NCI-H2196 (cell line): Measurements from ENCODE around the gene ESRRA.

Source experiments
- DNase-seq: peaks from one replicate; lab custom pipeline; 2025; ENCODE audit not compliant: unreplicated experiment; lab: John Stamatoyannopoulos, UW

Gene ESRRA

DNA sequence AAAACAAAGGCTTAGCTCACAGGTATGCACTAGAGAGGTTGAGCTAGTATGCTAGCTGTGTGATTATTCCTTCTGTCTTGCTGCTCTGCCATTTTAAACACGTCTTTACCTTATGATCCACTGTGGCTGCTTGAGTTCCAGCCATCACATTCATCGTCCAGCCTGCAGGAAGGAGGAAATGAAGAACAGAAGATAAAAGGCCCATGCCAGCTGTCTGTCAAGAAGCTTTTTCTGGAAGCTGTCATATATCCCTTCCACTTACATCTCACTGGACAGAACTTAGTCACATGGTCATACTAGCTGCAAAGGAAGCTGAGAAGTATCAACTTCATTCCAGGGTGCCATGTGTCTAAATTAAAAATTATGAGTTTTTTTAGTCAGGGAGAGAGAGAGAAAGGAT lies 22.1 kb downstream of the ESRRA start:
- no peak for DNase-seq

DNA sequence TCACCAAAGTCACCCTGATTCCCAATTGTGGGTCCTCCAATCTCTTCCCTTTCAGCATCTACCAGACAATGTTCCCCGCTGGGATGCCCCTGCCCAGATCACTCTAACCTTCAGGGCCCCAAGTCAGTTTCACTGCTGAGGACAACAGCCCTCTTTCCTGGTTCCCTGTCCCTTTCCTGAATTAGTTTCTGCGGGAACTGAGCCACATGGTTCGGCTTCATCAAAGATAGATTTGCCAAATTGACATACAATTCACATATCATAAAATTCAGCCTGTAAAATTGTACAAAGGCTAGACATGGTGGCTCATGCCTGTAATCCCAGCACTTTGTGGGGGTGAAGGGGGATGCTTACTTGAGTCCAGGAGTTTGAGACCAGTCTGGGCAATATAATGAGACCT lies 22.7 kb downstream of the ESRRA start:
- DNase-seq, result no peak

DNA sequence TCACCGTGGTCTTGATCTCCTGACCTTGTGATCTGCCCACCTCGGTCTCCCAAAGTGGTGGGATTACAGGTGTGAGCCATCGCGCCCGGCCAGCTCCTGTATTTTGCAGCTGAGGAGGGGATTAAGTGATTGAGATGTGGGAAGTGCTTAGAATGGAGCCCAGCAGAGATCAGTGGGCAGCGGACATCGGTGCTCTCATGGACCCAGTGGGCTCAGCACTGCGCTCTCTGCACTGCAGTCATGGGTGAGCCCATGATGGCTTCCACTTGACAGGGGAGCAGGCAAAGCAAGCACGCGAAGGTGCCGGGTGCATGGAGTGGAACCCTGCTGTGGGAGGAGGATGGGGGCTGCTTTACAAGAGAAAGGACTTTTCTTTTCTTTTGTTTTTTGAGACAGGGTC lies 25.6 kb downstream of the ESRRA start:
- no peak for DNase-seq

DNA sequence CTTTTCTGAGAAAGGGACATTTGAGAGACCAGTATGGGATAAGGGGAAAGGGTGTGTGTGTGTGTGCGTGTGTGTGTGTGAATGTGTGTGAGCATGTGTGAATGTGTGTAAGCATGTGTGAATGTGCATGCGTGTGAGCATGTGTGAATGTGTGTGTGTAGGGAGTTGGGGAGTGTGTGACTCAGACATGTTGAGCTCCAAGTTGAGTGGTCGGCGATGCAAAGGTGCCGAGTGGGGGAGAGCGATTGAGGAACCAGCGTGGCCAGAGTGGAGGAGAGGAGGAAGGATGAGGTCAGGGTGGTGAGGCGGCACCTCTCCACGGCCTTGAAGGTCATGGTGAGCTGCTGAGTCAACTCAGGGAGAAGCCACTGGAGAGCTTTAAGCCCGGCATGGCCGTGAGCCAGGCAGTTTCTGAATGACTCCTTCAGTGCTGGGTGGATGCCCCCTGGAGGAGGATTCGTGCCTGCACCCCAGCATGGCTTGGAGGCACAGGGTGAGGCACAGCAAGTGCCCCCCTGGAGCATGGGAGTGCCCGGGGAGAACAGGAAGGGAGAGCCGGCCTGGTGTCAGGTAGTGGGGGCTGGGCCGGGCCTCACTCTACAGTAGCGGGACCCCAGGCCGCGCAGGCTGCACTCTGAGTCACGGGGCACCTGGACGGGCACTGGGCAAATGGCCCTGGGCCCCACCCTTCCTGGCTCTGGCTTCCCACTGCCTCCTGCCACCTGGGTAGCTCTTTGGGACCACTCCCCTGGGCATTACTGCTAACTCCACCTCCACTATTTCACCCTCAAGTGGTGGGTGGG lies 26.4 kb downstream of the ESRRA start:
- DNase-seq, result peak; percentile 88

DNA sequence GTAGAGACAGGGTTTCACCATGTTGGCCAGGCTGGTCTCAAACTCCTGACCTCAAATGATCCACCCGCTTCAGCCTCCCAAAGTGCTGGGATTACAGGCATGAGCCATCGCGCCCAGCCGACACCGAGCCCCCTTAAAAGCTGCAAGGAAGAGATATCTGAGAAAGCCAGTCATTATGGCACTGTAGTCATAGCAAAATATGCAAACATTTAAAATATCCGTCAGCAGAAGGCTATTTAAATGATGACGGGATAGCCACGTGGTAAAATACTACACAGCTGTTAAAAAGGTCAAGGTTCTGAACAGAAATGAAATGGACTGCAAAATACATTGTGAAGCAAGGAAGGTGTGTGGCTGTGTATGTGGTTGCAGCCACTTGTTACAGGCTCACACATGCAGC lies 28.2 kb downstream of the ESRRA start:
- no peak for DNase-seq

DNA sequence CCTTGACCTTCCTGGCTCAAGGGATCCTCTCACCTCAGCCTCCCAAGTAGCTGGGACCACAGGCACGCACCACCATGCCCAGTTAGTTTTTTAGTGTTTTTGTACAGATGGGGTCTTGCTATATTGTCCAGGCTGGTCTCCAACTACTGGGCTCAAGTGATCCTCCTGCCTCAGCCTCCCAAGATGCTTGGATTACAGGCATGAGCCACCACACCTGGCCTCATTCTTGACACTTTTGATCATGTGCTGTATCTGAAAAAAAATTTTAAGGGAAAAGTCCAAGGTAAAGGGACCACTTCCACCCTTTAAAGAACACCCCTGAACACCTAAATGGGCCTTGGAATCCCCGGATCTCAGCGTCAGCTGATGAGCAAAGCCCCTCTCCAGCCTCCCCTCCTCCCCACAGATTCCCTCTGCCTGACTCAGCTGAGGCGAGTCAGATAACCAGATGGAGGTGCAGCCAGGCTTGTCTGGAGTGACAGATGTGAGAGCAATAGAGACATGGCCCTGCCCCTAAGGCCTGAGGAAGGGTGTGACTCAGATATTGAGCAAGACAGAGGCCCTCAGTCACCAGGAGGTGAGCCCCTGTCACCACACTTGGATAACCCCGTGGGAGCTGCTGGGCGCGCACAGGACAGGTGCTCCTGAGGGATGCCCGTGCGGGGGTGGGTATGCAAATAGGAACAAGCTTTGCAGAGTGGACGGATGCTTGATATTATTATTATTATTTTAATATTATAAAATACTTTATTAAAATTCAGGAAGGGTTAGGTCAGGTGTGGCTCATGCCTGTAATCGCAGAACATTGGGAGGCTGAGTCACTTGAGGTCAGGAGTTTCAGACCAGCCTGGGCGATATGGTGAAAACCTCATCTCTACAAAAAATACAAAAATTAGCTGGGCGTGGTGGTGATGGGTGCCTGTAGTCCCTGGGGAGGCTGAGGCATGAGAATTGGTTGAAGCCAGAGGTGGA lies 29.7 kb downstream of the ESRRA start:
- DNase-seq, result peak; percentile 82

DNA sequence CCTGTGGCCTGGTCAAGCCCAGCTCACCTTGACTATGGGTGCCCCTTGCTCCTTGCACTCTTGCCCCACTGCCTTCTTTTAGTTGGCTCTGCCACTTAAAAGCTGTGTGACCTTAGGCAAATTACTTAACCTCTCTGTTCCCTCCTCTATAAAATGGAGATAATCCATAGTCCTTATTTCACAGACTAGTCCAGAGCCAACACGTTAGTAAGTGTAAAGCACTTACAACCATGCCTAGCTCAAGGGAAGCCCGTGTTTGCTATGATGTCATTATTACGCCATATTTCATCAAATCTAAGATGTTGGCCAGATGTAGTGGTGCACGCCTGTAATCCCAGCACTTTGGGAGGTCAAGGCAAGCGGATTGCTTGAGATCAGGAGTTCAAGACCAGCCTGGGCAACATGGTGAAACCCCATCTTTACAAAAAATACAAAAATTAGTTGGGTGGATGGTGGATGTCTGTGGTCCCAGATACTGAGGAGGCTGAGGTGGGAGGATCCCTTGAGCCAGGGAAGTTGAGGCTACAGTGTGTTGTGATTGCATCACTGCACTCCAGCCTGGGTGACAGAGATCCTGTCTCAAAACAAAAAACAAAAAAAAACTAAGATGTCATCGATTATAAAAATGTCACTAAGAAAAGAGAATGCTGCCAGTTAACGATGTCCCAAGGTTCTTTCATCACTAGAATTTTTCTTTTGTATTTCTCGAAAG lies 32.4 kb downstream of the ESRRA start:
- DNase-seq, result no peak

DNA sequence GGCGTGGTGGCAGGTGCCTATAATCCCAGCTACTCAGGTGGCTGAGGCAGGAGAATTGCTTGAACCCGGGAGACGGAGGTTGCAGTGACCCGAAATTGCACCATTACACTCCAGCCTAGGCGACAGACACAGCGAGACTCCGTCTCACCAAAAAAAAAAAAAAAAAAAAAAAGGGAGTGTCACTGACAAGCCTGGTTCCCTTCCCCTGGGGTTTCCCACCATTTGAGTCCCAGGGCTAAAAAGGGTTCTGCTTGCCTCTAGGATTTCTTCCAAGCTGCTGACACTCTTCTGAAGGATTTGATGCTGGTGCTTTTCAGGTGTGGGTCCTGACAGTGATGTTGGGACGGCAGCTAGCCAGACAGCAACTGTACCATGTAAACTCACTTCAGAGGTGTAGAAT lies 33.4 kb downstream of the ESRRA start:
- DNase-seq, result no peak

DNA sequence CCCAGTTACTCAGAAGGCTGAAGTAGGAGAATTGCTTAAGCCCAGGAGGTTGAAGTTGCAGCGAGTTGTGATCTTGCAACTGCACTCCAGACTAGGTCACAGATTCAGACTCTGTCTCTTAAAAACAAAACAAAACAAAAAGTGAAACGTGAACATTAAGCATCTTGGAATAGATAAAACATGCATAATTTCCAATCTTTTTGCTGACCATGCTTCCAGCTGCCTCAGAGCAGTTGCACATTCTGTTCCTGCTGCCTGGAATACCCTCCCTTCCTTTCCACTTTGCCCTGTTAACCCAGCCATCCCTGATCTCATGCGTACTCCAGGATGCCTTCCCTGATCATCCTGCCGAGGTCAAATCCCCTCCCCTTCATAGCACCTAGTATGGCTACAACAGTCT lies 34.0 kb downstream of the ESRRA start:
- no peak for DNase-seq

DNA sequence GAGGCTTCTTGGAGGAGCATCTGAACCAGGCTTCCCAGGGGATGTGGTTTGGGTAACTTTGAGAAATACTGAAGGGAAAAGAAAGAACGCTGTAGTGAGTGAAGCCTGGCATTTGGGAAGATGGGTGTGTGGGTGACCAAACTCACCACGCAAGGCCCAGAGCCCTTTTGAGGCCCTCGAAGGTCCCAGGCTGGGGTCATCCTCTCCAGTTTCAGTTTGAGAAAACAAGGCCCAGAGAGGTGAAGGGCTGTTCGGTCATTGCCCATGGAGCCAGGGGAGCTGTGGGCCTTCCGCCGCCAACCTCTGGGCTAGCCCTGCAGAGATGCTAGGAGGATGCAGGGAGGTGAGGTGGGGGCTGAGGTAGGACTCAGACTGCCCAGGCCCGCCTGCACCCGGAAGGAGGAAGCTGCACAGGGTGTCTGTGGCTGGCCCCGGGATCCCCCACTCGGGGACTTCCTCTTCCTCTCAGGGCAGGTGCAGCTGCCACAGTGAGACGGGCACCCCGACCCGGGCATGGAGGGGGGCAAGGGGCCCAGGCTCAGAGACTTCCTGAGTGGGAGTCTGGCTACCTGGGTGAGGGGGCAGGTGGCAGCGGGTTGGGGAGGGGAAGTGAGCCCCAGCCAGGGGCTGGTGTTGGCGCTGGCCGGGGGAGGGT lies 34.6 kb downstream of the ESRRA start, which contains the start of gene CCDC88B:
Gene CCDC88B (plus strand): TSS at position 451 of the 655 bp plus-strand sequence. CDS start 63 bp downstream, at position 514.
- DNase-seq, result no peak

DNA sequence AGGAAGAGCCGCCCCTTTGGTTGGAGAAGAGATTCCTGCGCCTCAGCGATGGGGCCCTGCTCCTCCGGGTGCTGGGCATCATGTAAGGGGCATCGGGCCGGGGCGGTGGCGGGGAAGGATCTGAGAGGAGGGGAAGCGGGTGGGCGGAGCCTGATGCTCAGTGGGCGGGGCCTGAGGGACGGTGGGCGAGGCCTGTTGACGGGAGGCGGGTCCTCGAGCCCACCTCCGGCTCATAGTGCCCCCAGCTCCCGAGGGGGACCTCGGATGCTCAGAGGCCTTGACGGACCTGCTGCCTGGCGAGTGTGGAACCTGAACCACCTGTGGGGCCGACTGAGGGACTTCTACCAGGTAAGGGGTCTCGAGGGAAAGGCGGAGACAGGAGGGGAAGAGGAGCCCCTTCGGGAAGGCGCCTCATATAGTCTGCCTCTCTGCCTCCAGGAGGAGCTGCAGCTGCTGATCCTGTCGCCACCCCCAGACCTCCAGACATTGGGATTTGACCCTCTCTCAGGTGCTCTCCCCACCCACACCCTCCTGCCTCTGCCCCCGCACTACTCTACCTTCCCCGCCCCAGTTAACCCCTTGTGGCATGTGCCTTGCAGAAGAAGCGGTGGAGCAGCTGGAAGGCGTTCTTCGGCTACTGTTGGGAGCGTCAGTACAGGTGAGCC lies 35.5 kb downstream of the ESRRA start:
- no peak for DNase-seq

DNA sequence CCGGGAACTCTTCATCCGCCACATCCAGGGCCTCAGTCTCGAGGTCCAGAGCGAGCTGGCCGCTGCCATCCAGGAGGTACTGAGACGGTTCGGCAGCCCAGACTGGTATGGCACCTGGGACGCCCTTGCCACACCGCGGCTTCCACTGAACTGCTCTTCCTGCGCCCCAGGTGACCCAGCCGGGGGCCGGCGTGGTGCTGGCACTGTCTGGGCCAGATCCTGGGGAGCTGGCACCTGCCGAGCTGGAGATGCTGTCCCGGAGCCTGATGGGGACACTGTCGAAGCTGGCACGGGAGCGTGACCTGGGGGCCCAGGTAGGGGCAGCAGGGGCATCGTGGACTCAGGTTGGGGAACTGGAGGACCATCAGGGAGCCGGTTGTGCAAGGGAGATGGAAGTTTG lies 36.1 kb downstream of the ESRRA start:
- no peak for DNase-seq

DNA sequence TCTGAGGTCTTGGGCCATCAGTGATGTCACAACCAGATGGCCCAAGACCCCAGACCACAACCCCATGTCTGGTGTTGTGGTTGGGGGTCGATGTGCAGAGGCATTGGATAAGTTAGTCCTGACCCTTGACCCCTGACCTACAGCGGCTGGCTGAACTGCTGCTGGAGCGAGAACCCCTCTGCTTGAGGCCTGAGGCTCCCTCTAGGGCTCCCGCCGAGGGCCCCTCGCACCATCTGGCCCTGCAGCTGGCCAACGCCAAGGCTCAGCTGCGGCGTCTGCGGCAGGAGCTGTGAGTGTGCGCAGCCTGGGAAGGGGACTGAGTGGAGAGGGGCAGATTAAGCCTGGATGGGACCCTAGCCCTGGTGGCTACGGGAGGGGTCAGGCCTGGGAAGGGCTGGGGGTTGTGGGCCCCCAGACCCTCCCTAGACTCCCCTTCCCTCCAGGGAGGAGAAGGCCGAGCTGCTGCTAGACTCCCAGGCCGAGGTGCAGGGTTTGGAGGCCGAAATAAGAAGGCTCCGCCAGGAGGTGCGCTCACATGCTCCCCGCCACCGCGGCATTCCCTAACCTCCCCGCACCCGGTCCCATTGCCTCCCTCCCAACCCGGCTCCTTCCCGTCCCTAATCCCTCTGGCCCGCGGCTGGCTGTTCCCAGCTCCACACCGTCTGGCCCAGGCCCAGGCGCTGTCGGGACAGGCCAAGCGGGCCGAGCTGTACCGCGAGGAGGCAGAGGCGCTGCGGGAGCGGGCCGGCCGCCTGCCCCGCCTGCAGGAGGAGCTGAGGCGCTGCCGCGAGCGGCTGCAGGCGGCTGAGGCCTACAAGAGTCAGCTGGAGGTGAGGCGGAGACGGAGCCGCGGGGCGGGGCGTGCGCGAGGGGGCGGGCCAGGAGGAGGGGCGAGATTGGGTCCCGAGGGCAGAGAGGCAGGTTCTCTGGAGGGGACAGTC lies 36.8 kb downstream of the ESRRA start:
- peak; percentile 87 for DNase-seq

DNA sequence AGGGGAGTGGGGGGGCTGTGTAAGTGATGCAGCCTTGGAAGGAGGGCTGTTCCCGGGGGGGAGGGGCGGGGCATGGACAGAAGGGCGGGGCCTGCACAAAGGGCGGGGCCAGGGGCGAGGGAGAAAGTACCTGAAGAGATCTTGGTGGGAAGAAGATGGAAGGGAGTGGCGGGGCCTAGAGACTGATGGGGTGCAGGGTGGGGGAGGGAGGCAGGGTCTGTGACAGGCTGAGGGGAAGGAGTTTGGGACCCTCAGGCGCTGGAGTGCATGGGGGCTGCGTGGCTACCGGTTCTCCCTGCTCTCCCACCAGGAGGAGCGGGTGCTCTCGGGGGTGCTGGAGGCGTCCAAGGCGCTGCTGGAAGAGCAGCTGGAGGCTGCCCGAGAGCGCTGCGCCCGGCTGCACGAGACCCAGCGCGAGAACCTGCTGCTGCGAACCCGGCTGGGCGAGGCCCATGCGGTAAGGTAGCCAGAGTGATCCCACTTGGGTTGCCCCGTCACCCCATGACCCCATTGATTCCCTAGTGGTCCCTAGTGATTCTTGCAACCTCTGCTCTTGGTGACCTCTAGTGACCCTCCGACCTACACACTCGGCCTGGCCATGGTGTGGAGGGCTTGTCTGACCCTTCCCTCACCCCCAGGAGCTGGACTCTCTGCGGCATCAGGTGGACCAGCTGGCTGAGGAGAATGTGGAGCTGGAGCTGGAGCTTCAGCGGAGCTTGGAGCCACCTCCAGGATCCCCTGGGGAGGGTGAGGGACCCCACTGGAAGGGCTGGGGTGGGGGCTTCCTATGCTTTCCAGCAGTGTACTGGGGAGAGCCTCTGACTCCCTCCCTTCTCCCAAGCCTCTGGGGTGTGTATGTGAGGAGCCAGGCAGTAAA lies 37.8 kb downstream of the ESRRA start:
- no peak for DNase-seq

DNA sequence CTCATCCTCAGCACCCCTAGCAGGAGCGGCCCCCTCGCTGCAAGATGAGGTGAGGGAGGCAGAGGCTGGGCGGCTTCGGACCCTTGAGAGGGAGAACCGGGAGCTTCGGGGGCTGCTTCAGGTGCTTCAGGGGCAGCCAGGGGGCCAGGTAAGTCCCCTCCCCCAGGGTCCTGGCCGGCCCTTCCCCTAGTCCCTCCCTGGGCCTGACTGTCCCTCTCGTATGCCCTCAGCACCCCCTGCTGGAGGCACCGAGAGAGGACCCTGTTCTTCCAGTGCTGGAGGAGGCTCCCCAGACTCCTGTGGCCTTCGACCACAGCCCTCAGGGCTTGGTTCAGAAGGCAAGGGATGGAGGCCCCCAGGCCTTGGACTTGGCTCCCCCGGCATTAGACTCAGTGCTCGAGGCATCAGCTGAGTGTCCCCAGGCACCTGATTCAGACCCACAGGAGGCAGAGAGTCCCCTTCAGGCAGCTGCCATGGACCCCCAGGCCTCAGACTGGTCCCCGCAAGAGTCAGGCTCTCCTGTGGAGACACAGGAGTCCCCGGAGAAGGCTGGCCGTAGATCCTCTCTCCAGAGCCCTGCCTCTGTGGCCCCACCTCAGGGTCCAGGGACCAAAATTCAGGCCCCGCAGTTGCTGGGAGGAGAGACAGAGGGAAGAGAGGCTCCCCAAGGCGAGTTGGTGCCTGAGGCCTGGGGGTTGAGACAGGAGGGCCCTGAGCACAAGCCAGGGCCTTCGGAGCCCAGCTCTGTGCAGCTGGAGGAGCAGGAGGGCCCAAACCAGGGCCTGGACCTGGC lies 38.6 kb downstream of the ESRRA start:
- DNase-seq, result peak; percentile 29

DNA sequence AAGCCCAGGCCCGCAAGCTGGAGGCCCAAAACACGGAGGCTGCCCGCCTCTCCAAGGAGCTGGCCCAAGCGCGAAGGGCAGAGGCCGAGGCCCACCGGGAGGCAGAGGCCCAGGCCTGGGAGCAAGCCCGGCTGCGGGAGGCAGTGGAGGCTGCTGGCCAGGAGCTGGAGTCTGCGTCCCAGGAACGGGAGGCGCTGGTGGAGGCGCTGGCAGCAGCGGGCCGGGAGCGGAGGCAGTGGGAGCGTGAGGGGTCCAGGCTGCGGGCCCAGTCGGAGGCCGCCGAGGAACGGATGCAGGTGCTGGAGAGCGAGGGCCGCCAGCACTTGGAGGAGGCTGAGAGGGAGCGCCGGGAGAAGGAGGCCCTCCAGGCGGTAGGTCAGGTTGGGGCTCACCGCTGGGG lies 39.5 kb downstream of the ESRRA start:
- DNase-seq, result no peak

DNA sequence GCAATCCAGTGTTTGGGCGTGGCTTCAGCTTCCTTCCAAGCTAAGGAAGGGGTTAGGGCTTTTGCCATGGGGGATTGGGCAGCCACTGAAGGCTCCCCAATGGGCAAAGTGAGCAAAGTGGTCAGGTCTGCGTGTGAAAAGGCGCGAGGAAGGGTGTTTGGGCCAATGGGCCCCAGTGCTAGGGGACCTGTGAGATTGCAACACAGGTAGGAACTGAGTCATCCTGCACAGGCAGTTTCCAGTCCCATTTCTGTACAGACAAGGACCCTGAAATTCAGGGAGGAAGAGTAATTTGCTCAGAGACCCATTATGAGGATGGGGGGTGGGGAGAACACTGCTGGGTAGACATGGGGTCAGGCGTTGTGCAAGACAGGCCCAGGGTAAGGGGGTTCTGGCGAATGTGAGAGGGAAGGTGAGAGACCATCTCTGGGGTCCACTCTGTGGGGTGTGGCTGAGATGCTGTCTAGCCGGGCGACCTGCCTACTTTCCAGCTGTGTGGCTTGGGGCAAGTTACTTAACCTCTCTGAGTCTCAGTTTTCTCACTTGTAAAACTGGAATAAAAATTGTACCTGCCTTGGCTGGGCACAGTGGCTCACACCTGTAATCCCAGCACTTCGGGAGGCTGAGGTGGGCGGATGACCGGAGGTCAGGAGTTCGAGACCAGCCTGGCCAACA lies 42.0 kb downstream of the ESRRA start:
- no peak for DNase-seq
